WI38 (cell line): ENCODE results near the gene NKX1-1.

Experiments used
- H3K4me3 ChIP-seq: 2 replicates; pipeline ENCODE4 v1.5.1; 2011; ENCODE audit warnings: low read depth, mild to moderate bottlenecking, control low read depth, low read length
- TF ChIP-seq, protein P1 (sequence below): IDR thresholded peaks from 2 replicates; pipeline ENCODE4 v1.5.1; 2012; ENCODE audit warnings: low read depth, mild to moderate bottlenecking, control low read depth, low read length

The NKX1-1 gene

GRCh38 chr4:1406394-1406980, at the start of gene NKX1-1:
Gene NKX1-1 (minus strand): TSS chr4:1406442. CDS start chr4:1406442, 0 bp downstream.
- TF ChIP-seq, protein P1, sequence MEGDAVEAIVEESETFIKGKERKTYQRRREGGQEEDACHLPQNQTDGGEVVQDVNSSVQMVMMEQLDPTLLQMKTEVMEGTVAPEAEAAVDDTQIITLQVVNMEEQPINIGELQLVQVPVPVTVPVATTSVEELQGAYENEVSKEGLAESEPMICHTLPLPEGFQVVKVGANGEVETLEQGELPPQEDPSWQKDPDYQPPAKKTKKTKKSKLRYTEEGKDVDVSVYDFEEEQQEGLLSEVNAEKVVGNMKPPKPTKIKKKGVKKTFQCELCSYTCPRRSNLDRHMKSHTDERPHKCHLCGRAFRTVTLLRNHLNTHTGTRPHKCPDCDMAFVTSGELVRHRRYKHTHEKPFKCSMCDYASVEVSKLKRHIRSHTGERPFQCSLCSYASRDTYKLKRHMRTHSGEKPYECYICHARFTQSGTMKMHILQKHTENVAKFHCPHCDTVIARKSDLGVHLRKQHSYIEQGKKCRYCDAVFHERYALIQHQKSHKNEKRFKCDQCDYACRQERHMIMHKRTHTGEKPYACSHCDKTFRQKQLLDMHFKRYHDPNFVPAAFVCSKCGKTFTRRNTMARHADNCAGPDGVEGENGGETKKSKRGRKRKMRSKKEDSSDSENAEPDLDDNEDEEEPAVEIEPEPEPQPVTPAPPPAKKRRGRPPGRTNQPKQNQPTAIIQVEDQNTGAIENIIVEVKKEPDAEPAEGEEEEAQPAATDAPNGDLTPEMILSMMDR, result no peak
- no peak within 1 kb of the TSS for H3K4me3 ChIP-seq

GRCh38 chr4:1453731-1454130, 47.5 kb upstream of the NKX1-1 start:
- TF ChIP-seq, protein P1, result no peak
- no peak overlapping the region for H3K4me3 ChIP-seq

- no peak overlapping the region for H3K4me3 ChIP-seq
- TF ChIP-seq, protein P1, result no peak
Observed at GRCh38 chr4:1452431-1453051, 46.3 kb upstream of the NKX1-1 start.

DNA sequence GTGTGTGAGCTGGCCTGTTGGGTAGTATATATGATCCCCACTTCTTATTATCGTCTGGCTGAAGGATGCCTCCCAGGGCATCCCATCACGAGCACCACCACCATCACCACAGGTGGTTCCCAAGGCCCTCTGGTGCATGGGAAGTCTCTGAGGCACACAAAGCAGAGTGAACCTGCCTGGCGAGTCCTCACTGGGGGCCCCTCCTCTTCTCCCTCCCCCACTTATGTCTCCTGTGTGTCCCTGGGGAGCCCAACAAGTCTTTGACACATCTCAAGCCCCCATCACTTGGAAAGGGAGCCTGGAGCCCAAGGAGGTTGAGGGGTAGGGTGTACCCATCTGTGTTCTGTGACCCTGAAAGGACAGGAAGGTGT, 45.5 kb upstream of the NKX1-1 start:
- TF ChIP-seq, protein P1, result no peak
- H3K4me3 ChIP-seq, result no peak overlapping the region

GRCh38 chr4:1451106-1451751, 45.0 kb upstream of the NKX1-1 start:
- H3K4me3 ChIP-seq, result no peak overlapping the region
- TF ChIP-seq, protein P1, result no peak

DNA sequence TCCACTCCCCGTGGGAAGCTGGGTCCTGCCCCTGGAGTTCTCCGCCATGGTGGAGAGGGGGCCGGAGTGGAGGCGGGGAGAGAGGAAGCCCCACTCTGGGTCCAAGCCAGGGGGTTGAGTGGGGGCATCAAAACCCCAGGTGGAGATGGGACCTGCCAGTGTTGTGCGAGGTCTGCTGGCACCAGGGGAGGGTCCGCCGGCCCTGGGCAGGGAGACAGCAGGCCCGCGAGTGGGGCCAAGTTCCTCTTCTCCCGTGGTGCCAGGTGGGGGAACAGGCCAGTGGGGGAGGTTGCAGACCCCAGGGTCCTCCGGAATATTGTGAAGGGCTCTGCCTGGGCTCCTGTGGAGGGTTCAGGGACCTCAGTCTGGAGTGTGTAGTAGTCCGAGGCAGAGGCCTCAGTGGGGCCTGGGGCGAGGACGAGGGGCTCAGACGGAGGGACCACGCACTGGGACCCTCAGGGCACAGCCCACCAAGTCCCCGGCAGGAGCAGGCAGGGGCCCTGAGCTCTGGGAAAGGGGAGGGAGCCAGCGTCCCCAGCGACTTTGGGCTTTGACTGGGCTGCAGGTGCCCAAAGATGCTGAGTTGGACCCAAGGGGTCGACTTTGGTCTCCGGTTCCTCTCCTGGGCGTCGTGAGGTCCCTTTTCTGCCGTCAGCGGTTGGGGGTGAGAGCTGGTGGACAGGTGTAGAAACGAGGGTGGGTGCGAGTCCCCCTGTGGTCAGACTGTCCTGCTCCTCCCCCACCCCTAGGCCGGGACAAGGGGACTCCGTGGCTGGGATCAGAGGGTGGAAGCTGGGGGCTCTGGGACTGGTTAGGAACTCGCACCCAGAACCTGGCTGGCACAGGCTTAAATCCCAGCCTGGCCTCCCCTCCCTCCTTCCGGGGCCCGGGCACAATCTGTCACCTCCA, 43.8 kb upstream of the NKX1-1 start:
- H3K4me3 ChIP-seq, result no peak overlapping the region
- TF ChIP-seq, protein P1, result no peak
